Mesenteric fat pad (tissue), 1 donor: ENCODE results near the gene COL9A2. TPM values are rescaled to one million over a fixed set of nuclear protein-coding genes. Genes with fewer than 3 reads are reported as not detected.
"Not testable (repeated sequence)": the region's sequence is repeated elsewhere in the genome, so short reads cannot be mapped to it uniquely, and the experiment has no call there.

ENCODE experiments used
- DNase-seq: peaks from one replicate; pipeline ENCODE4 v3.0.0-alpha.2; 2020; ENCODE audit warnings: low spot score
- long read RNA-seq: library from polyadenylated mRNA; unstranded; transcript quantifications from one replicate; pipeline ENCODE4 v2.0.0, GENCODE V29; 2020
- total RNA-seq: library from RNA; stranded (reverse); fragmentation: NEBNext Ultra II Directional; extraction: Animal tissue kit (Norgen Biotek cat#: 25700); gene quantifications from one replicate; pipeline ENCODE4 v1.2.1, GENCODE V29; 2021
- donor health status: DM: yes; HTN: yes; CAD: no.

Gene COL9A2
- total RNA-seq: 0.48 TPM
- long read RNA-seq, partial matches to known transcripts: 0 of 2 reads
- long read RNA-seq, other reads (novel, unspliced or antisense): 1 of 2 reads

GRCh38 chr1:40316595-40317393 lies at the start of gene COL9A2:
COL9A2 (minus strand) TSS chr1:40317286; CDS start chr1:40317197, 89 bp downstream.
- peak; percentile 90 for DNase-seq

GRCh38 chr1:40363721-40364120 lies 46.6 kb upstream of the COL9A2 start:
- DNase-seq: no peak

GRCh38 chr1:40362699-40363098 lies 45.6 kb upstream of the COL9A2 start:
- no peak for DNase-seq

GRCh38 chr1:40362199-40362598 lies 45.1 kb upstream of the COL9A2 start:
- no peak for DNase-seq

- DNase-seq: no peak
Measured at GRCh38 chr1:40361637-40362036, 44.6 kb upstream of the COL9A2 start.

- DNase-seq: no peak
Measured at GRCh38 chr1:40361201-40361600, 44.1 kb upstream of the COL9A2 start.

GRCh38 chr1:40360631-40361030 lies 43.5 kb upstream of the COL9A2 start:
- DNase-seq: no peak

GRCh38 chr1:40357625-40358024 lies 40.5 kb upstream of the COL9A2 start:
- no peak for DNase-seq

- DNase-seq: no peak
Measured at GRCh38 chr1:40353082-40353481, 36.0 kb upstream of the COL9A2 start.

GRCh38 chr1:40352126-40352525 lies 35.0 kb upstream of the COL9A2 start:
- no peak for DNase-seq

- no peak for DNase-seq
Measured at GRCh38 chr1:40351124-40351523, 34.0 kb upstream of the COL9A2 start.

GRCh38 chr1:40350391-40350790 lies 33.3 kb upstream of the COL9A2 start:
- DNase-seq: no peak

- DNase-seq: no peak
Measured at GRCh38 chr1:40344597-40344996, 27.5 kb upstream of the COL9A2 start.

- not testable (repeated sequence) for DNase-seq
Measured at GRCh38 chr1:40342381-40342717, 25.3 kb upstream of the COL9A2 start.

GRCh38 chr1:40341491-40342380 lies 24.6 kb upstream of the COL9A2 start:
- no peak for DNase-seq

GRCh38 chr1:40339420-40340323 lies 22.6 kb upstream of the COL9A2 start:
- no peak for DNase-seq

GRCh38 chr1:40338745-40339419 lies 21.8 kb upstream of the COL9A2 start:
- DNase-seq: no peak

- no peak for DNase-seq
Measured at GRCh38 chr1:40337443-40337842, 20.4 kb upstream of the COL9A2 start.

GRCh38 chr1:40332695-40333094 lies 15.6 kb upstream of the COL9A2 start:
- no peak for DNase-seq

- not testable (repeated sequence) for DNase-seq
Measured at GRCh38 chr1:40331403-40331802, 14.3 kb upstream of the COL9A2 start.
